Ishikawa (cell line): ENCODE measurements around the gene ADGRD2.

Source experiments
- CEBPB ChIP-seq: IDR thresholded peaks from 2 replicates; pipeline ENCODE4 v1.6.1; 2012
- TAF1 ChIP-seq: IDR thresholded peaks from 2 replicates; pipeline ENCODE4 v1.6.1; 2012; ENCODE audit warnings: low read depth, mild to moderate bottlenecking
- TEAD4 ChIP-seq: IDR thresholded peaks from 2 replicates; pipeline ENCODE4 v1.6.1; 2012
- YY1 ChIP-seq: IDR thresholded peaks from 2 replicates; pipeline ENCODE4 v1.6.1; 2012; ENCODE audit warnings: low read depth
- TF ChIP-seq, protein P1 (sequence below): IDR thresholded peaks from 2 replicates; pipeline ENCODE4 v1.6.1; 2012; ENCODE audit warnings: low read depth, mild to moderate bottlenecking
- TF ChIP-seq, protein P2 (sequence below): IDR thresholded peaks from 2 replicates; pipeline ENCODE4 v1.6.1; 2012

DNA sequence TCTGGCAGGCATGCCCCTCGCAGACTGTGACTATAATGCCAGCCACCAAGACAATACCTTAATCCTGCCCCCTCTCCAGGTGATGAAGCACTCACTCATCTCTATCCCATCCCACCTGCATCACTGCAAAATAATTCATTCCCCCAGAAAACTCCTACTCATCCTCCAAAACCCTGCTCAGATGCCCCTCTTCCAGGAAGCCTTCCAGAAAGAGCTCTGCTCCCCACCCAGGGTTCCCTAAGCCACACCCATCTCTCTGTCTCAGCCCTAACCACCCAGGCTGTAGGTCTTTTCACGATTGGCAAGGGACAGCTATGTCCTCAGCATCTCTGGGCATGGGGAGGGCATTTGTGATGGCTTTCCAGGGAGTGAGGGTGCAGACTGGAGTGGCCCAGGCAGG, 39.8 kb downstream of the ADGRD2 start:
- TF ChIP-seq YY1 (no peak), TAF1 (no peak), TEAD4 (no peak), CEBPB (no peak)
- TF ChIP-seq, protein P1, sequence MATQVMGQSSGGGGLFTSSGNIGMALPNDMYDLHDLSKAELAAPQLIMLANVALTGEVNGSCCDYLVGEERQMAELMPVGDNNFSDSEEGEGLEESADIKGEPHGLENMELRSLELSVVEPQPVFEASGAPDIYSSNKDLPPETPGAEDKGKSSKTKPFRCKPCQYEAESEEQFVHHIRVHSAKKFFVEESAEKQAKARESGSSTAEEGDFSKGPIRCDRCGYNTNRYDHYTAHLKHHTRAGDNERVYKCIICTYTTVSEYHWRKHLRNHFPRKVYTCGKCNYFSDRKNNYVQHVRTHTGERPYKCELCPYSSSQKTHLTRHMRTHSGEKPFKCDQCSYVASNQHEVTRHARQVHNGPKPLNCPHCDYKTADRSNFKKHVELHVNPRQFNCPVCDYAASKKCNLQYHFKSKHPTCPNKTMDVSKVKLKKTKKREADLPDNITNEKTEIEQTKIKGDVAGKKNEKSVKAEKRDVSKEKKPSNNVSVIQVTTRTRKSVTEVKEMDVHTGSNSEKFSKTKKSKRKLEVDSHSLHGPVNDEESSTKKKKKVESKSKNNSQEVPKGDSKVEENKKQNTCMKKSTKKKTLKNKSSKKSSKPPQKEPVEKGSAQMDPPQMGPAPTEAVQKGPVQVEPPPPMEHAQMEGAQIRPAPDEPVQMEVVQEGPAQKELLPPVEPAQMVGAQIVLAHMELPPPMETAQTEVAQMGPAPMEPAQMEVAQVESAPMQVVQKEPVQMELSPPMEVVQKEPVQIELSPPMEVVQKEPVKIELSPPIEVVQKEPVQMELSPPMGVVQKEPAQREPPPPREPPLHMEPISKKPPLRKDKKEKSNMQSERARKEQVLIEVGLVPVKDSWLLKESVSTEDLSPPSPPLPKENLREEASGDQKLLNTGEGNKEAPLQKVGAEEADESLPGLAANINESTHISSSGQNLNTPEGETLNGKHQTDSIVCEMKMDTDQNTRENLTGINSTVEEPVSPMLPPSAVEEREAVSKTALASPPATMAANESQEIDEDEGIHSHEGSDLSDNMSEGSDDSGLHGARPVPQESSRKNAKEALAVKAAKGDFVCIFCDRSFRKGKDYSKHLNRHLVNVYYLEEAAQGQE, result no peak
- TF ChIP-seq, protein P2, sequence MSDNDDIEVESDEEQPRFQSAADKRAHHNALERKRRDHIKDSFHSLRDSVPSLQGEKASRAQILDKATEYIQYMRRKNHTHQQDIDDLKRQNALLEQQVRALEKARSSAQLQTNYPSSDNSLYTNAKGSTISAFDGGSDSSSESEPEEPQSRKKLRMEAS, result no peak
